NB4 (cell line): ENCODE results near the gene ACSM6.

Experiments used
- DNase-seq: peaks from one replicate; pipeline ENCODE4 v3.0.0; 2010; ENCODE audit warnings: low read depth
- H3K4me3 ChIP-seq: one replicate; pipeline ENCODE4 v1.5.1; 2011; ENCODE audit warnings: mild to moderate bottlenecking, low read depth, low read length, moderate library complexity
- CTCF ChIP-seq: IDR thresholded peaks from one replicate; pipeline ENCODE4 v1.5.1; 2012; ENCODE audit warnings: low read depth, low read length
- MYC ChIP-seq: IDR thresholded peaks from 2 replicates; pipeline ENCODE4 v1.6.1; 2011; ENCODE audit warnings: low read depth, low read length
- POLR2A ChIP-seq: IDR thresholded peaks from 2 replicates; pipeline ENCODE4 v1.6.1; 2011; ENCODE audit warnings: mild to moderate bottlenecking; ENCODE audit not compliant: insufficient read length; ENCODE audit errors: extremely low read depth
- TF ChIP-seq, protein P1 (sequence below): IDR thresholded peaks from 2 replicates; pipeline ENCODE4 v1.6.1; 2011; ENCODE audit warnings: low read depth, low read length

The ACSM6 gene

DNA sequence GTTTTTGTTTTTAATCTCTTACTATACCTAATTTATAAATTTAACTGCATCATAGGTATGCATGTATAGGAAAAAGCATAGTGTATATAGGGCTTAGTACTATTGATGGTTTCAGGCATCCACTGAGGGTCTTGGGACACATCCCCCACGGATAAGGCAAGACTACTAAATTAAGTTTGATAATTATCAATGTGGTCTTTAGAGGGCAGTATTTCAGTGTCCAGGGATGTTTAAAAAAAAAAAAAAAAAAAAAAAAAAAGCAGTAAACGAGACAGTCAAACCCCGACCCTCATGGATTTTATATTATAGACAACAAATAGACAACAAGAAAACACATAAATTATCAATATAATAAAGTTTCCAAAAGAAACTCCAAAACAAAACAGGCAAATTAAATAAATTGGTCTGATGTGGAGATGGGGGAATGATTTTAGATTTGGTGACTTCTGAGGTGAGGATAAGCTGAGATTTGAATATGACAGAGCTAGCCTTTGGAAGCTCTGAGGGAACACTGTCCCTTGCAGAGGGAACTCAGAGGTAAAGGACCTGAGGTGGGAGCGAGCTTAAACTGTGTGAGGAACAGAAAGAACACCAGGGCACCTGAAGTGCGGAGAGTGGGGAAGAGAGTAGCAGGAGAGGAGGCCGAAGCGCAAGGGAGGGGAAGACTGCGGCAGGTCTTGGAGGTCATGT, 14.8 kb downstream of the ACSM6 start:
- TF ChIP-seq CTCF (no peak), MYC (no peak), POLR2A (no peak)
- TF ChIP-seq, protein P1, sequence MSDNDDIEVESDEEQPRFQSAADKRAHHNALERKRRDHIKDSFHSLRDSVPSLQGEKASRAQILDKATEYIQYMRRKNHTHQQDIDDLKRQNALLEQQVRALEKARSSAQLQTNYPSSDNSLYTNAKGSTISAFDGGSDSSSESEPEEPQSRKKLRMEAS: no peak
- DNase-seq: peak; percentile 6
- no peak overlapping the region for H3K4me3 ChIP-seq

DNA sequence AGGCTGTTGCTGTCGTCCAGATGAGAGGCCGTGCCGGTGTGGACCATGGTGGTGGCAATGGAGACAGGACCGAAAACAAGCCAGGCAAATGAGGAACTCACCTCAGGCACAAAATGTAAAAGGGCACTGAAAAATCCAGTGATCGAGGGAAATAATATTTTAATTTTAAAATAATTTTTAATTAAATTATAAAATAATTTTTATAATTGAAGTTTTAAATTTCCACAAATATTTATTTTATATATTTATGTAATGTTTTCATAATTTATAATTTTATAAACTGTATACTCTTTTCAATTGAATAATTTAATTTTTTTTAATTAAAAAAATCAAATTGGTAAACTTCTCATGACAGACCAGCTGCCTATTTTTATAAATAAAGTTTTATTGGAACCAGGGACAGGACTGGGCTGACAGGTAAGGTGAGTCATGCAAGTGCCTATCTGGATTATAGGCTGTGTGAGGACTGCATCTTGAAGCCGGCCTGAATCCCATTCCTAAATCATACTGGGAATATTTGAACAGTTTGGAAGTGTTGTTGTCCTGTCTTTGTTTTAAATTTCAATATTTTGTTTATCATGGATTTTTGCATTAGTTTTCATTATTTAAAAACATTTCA, 15.6 kb downstream of the ACSM6 start:
- H3K4me3 ChIP-seq: no peak overlapping the region
- TF ChIP-seq MYC: no peak
- no peak for DNase-seq

DNA sequence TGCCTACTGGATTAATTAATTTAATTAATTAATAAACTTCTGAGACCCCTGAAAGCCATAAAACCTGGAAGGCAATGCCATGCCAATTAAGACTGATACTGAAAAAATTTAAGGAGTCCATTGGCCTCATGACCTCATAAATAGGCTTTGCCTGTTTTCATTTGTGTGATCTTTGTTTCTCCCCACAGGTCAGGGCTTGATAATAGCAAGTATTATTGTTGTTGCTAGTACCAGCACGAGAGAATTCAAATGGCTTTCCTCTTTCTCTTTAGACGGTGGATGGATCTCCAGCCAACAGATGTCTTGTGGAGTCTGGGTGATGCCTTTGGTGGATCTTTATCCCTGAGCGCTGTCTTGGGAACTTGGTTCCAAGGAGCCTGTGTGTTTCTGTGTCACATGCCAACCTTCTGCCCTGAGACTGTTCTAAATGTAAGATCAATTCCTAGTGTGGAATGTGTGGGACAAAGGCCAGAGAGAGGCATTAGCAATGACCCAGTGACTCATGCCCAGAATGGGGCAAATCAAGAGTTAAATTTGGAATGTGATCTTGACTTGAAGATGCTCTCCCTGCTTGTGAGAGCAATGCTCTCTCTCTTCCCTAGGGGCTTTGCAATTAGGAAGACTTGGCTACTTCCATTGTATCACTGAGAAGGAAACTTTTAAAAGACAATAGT, 17.7 kb downstream of the ACSM6 start:
- TF ChIP-seq POLR2A: no peak
- TF ChIP-seq CTCF: no peak
- no peak for TF ChIP-seq MYC
- H3K4me3 ChIP-seq: no peak overlapping the region
- DNase-seq: no peak

GRCh38 chr10:95214369-95214768, 20.3 kb downstream of the ACSM6 start:
- no peak overlapping the region for H3K4me3 ChIP-seq
- TF ChIP-seq CTCF (no peak), MYC (no peak), POLR2A (no peak)
- TF ChIP-seq, protein P1: no peak
- no peak for DNase-seq

DNA sequence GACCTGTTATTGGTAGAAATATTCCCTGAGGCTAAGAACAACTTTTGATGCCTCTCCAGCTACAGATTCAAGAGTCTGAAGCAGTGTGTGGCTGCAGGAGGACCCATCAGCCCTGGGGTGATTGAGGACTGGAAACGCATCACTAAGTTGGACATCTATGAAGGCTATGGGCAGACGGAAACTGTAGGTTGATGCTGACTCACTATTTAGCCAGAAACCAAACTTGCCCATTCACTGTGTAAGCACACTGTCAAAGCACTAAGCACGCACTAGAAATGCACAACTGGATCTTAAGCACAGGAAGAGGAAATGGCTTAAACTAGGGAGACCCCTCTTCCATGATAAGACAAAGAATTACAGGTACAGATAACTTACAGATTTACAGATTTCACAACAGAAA, 20.8 kb downstream of the ACSM6 start:
- DNase-seq: no peak
- TF ChIP-seq CTCF (no peak), MYC (no peak), POLR2A (no peak)
- no peak overlapping the region for H3K4me3 ChIP-seq

DNA sequence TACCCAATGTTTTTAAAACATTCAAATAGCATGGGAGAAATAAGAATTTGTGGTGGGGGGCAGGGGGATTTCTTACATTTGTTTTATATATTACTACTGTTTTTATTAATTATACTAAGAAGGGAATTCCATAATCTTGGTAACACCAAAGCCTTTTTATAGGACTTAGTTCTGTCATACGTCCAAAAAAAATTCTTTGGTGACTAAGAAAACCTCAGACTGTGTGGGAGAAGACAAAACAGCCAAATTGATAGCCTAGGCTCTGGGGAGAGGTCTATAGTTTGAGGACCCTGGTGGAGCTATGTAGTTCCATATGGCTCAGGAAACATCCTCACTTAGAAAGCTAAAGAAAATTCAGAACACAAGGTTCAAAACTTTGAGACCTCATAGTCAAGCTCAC, 23.4 kb downstream of the ACSM6 start:
- no peak overlapping the region for H3K4me3 ChIP-seq
- TF ChIP-seq, protein P1: no peak
- TF ChIP-seq MYC: no peak
- no peak for TF ChIP-seq POLR2A
- TF ChIP-seq CTCF: no peak
- DNase-seq: no peak
